NCI-H460 (cell line): Measurements from ENCODE around the gene ARVCF. TPM values are rescaled to one million over a fixed set of nuclear protein-coding genes. Genes with fewer than 3 reads are reported as not detected.
"Not testable (repeated sequence)": the region's sequence is repeated elsewhere in the genome, so short reads cannot be mapped to it uniquely, and the experiment has no call there.

ENCODE experiments used
- DNase-seq: peaks from one replicate; pipeline ENCODE4 v3.0.0-alpha.2; 2016; ENCODE audit warnings: low read depth; ENCODE audit errors: extremely low read depth
- total RNA-seq: library from RNA; depleted of rRNA; stranded (reverse); fragments of >200 nt; shearing (Covaris generic); gene quantifications from 2 replicates; pipeline ENCODE4 v1.2.3, GENCODE V29; 2014

Gene ARVCF
- total RNA-seq, 1 experiment from 2014 or later = 0.84 TPM

- no peak for DNase-seq
These were observed 74.2 kb downstream of the ARVCF start for GRCh38 chr22:19942157-19943081.

GRCh38 chr22:19941365-19942082 lies 75.1 kb downstream of the ARVCF start, which contains the start of the genes COMT and TXNRD2:
Gene COMT, plus strand, starts transcription at chr22:19941772. Its CDS starts 20,755 bp downstream, at chr22:19962527.
Gene TXNRD2, minus strand, starts transcription at chr22:19941818. Its CDS starts 15 bp downstream, at chr22:19941803.
- peak; percentile 46 for DNase-seq

GRCh38 chr22:19940536-19941364 lies 75.9 kb downstream of the ARVCF start:
- DNase-seq = no peak

- DNase-seq = no peak
These were observed 78.8 kb downstream of the ARVCF start for GRCh38 chr22:19937616-19938473.

GRCh38 chr22:19936513-19936912 lies 80.1 kb downstream of the ARVCF start:
- no peak for DNase-seq

- DNase-seq = not testable (repeated sequence)
These were observed 81.4 kb downstream of the ARVCF start for GRCh38 chr22:19935123-19935718.

- DNase-seq = no peak
These were observed 83.0 kb downstream of the ARVCF start for GRCh38 chr22:19933341-19934241.

- DNase-seq = no peak
These were observed 84.0 kb downstream of the ARVCF start for GRCh38 chr22:19932367-19933206.

- no peak for DNase-seq
These were observed 85.1 kb downstream of the ARVCF start for GRCh38 chr22:19931514-19931913.

- no peak for DNase-seq
These were observed 85.8 kb downstream of the ARVCF start for GRCh38 chr22:19930551-19931486.

- DNase-seq = no peak
These were observed 86.8 kb downstream of the ARVCF start for GRCh38 chr22:19929586-19930550.

- DNase-seq = no peak
These were observed 88.4 kb downstream of the ARVCF start for GRCh38 chr22:19928207-19928606.

- DNase-seq = no peak
These were observed 88.9 kb downstream of the ARVCF start for GRCh38 chr22:19927696-19928095.

- not testable (repeated sequence) for DNase-seq
These were observed 90.6 kb downstream of the ARVCF start for GRCh38 chr22:19926028-19926427.

GRCh38 chr22:19923914-19924513 lies 92.6 kb downstream of the ARVCF start:
- DNase-seq = no peak
